ENCODE results near the gene THSD7B.

Gene THSD7B

GRCh38 chr2:136863468-136863867 lies 98.1 kb downstream of the THSD7B start:
- no peak overlapping the region for H3K27ac ChIP-seq
- TF ChIP-seq CTCF (conservative IDR thresholded peaks at IDR 0.05): no peak

DNA sequence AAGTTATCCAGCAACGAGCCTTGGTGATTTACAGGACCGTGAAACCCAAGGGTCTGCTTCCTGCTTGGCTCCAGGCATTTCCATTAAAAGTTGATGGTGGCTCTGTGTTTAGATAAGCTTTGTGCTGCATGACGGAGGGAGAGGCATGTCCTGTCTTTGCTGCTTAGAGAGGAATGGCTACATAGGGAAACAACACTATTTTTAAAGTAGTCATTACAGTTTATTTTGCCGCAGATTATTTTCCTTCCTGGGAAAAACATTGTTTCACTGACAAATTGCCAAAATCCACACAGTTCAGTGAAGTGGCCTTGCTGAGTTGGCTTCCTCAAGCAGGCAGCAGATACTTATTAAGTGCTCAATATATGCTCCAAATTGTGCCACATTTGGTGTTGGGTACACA lies 98.5 kb downstream of the THSD7B start:
- TF ChIP-seq CTCF (conservative IDR thresholded peaks at IDR 0.05): no peak
- H3K27ac ChIP-seq: no peak overlapping the region

DNA sequence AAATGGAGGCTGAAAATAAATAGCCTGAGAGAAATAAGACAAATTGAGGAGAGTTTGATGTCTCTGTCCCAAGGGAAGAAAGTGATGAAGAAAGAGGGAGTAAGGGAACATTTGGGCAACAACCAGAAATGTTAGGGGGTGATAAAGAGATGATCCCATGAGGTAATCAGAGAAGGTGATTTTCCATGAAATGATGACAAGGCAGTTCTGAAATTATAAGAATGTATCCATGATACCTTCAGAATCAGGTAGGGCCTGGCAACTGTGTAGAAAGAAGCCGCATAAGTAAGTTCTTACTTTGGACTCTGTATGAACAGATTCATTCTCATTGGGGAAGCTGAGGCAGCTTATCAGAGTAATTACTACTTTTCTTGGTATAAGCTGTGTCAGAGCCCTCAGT lies 106.1 kb downstream of the THSD7B start:
- no peak overlapping the region for H3K27ac ChIP-seq
- TF ChIP-seq CTCF (conservative IDR thresholded peaks at IDR 0.05): no peak

DNA sequence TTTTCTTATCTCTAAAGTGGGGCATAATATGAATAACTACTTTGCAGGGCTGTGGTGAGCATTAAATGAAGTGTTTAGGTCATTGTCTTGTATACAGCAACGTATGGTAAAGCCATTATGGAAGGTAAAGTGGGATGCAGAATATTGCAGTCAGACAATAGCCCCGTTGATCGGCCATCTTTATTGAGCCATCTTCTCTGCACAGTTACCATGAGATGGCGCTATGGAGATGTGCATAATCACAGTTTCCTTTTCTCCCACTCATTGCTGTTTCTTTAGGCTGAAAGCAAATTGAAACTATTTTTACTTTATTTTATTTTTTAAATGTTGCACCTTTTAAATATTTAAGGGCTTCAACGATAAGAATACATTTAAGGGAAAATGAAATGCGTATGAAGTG lies 108.9 kb downstream of the THSD7B start:
- peak; percentile 17; the same call in 1 of the 2 replicates for TF ChIP-seq CTCF (conservative IDR thresholded peaks at IDR 0.05)
- H3K27ac ChIP-seq: no peak overlapping the region

DNA sequence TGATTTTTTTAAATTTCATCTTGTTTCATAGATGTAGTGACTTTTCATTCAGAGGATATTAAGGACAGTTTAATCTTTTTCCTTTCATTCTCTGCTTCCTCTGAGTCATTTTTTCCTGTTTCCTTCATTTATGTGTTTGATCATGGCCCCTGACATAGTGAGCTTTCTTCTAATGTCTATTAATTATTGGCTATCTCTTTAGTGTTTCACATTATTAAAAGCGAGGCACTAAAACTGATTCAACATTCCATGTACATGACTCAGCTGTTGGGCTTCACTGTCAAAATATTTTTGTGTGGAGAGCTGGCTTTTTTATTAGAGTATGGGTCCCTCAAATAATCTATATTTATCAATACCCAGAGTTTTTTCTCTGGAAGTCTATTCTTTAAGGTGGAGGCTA lies 125.8 kb downstream of the THSD7B start:
- H3K27ac ChIP-seq: no peak overlapping the region
- no peak for TF ChIP-seq CTCF (conservative IDR thresholded peaks at IDR 0.05)

- H3K27ac ChIP-seq: no peak overlapping the region
- no peak for TF ChIP-seq CTCF (conservative IDR thresholded peaks at IDR 0.05)
Measured at GRCh38 chr2:136894007-136894634, 128.8 kb downstream of the THSD7B start.

GRCh38 chr2:136901732-136902131 lies 136.4 kb downstream of the THSD7B start:
- H3K27ac ChIP-seq: no peak overlapping the region
- TF ChIP-seq CTCF (conservative IDR thresholded peaks at IDR 0.05): no peak
